Measurements from ENCODE around the gene KLHL34. TPM values are rescaled to one million over a fixed set of nuclear protein-coding genes. Genes with fewer than 3 reads are reported as not detected.

Gene KLHL34
- total and polyA plus RNA-seq, 8 donors: 0.02 to 0.16 (median 0.08) TPM; not detected in 3

- H3K27ac ChIP-seq: no peak overlapping the region
- H3K36me3 ChIP-seq: no peaks in the 10 kb centered on the region
- no peaks in the 10 kb centered on the region for H3K9me3 ChIP-seq
- TF ChIP-seq CTCF (IDR thresholded peaks at IDR 0.05): no peak
- DNase-seq: no peak
- no peak overlapping the region for H3K4me3 ChIP-seq
- peaks cover 0 to 6% (median 0%) of the 10 kb centered on the region in 4 donors for H3K27me3 ChIP-seq
- no peaks in the 10 kb centered on the region for H3K4me1 ChIP-seq
- intact Hi-C loops (cut with DNase I): no loop called here
- no peak for FAIRE-seq
- ATAC-seq: no peak
These were observed 12.7 kb downstream of the KLHL34 start for GRCh38 chrX:21645431-21645830.

GRCh38 chrX:21639775-21640174 is 18.4 kb downstream of the KLHL34 start:
- peaks cover 0 to 6% (median 0%) of the 10 kb centered on the region in 4 donors for H3K27me3 ChIP-seq
- FAIRE-seq: no peak
- ATAC-seq: no peak
- H3K9me3 ChIP-seq: no peaks in the 10 kb centered on the region
- TF ChIP-seq CTCF (IDR thresholded peaks at IDR 0.05): no peak
- H3K4me1 ChIP-seq: no peaks in the 10 kb centered on the region
- no peaks in the 10 kb centered on the region for H3K36me3 ChIP-seq
- WGBS, 2 donors: 69 to 87% methylated on average over 3 of the region's 3 CpGs
- DNase-seq: no peak
- intact Hi-C loops (cut with DNase I): no loop called here
- H3K27ac ChIP-seq: no peak overlapping the region
- no peak overlapping the region for H3K4me3 ChIP-seq

GRCh38 chrX:21638311-21638710 is 19.8 kb downstream of the KLHL34 start:
- peaks cover 0 to 2% (median 0%) of the 10 kb centered on the region in 4 donors for H3K27me3 ChIP-seq
- H3K36me3 ChIP-seq: no peaks in the 10 kb centered on the region
- 80 to 100% methylated on average over 2 of the region's 2 CpGs for WGBS, 2 donors
- no peaks in the 10 kb centered on the region for H3K4me1 ChIP-seq
- no peak for ATAC-seq
- H3K4me3 ChIP-seq: no peak overlapping the region
- FAIRE-seq: no peak
- intact Hi-C loops (cut with DNase I): no loop called here
- H3K9me3 ChIP-seq: no peaks in the 10 kb centered on the region
- H3K27ac ChIP-seq: no peak overlapping the region
- TF ChIP-seq CTCF (IDR thresholded peaks at IDR 0.05): no peak
- no peak for DNase-seq

GRCh38 chrX:21632027-21632426 is 26.1 kb downstream of the KLHL34 start:
- no peak for TF ChIP-seq CTCF (IDR thresholded peaks at IDR 0.05)
- no peak for FAIRE-seq
- Histone ChIP-seq H3K4me1 (no peaks in the 10 kb centered on the region), H3K9me3 (no peaks in the 10 kb centered on the region), H3K27me3 (no peaks in the 10 kb centered on the region), H3K27ac (no peak overlapping the region), H3K36me3 (no peaks in the 10 kb centered on the region), H3K4me3 (no peak overlapping the region)
- no peak for ATAC-seq
- intact Hi-C loops (cut with DNase I): no loop called here
- WGBS, 2 donors: 60 to 72% methylated on average over 2 of the region's 2 CpGs
- no peak for DNase-seq

GRCh38 chrX:21623778-21624501 is 34.2 kb downstream of the KLHL34 start:
- Histone ChIP-seq H3K9me3 (no peaks in the 10 kb centered on the region), H3K27ac (no peak overlapping the region), H3K4me3 (no peak overlapping the region), H3K27me3 (no peaks in the 10 kb centered on the region), H3K36me3 (no peaks in the 10 kb centered on the region), H3K4me1 (no peaks in the 10 kb centered on the region)
- DNase-seq (no peak), ATAC-seq (no peak), FAIRE-seq (peak; percentile 56)
- TF ChIP-seq CTCF (IDR thresholded peaks at IDR 0.05): no peak
- intact Hi-C loops (cut with DNase I): no loop called here
